ENCODE results near the gene PIGK.
"Not testable (repeated sequence)": the region's sequence is repeated elsewhere in the genome, so short reads cannot be mapped to it uniquely, and the experiment has no call there.

The PIGK gene

GRCh38 chr1:77219166-77219887 lies at the start of gene PIGK:
TSS of gene PIGK (minus strand) at chr1:77219430. CDS start at chr1:77219402, 28 bp downstream.
- DNase-seq (ENCODE audit: low read depth in 1 of 2, low spot score in 1 of 2): peak; percentile 69 to 74

- DNase-seq (ENCODE audit: low read depth in 1 of 2, low spot score in 1 of 2): no peak
These were observed 47.8 kb upstream of the PIGK start for GRCh38 chr1:77267035-77267434.

GRCh38 chr1:77265180-77265579 lies 46.0 kb upstream of the PIGK start:
- DNase-seq (ENCODE audit: low read depth in 1 of 2, low spot score in 1 of 2): no peak

- no peak for DNase-seq (ENCODE audit: low read depth in 1 of 2, low spot score in 1 of 2)
These were observed 44.5 kb upstream of the PIGK start for GRCh38 chr1:77263708-77264107.

- DNase-seq (ENCODE audit: low read depth in 1 of 2, low spot score in 1 of 2): no peak
These were observed 34.0 kb upstream of the PIGK start for GRCh38 chr1:77253211-77253610.

- no peak for DNase-seq (ENCODE audit: low read depth in 1 of 2, low spot score in 1 of 2)
These were observed 30.9 kb upstream of the PIGK start for GRCh38 chr1:77250126-77250525.

GRCh38 chr1:77245830-77246229 lies 26.6 kb upstream of the PIGK start:
- DNase-seq (ENCODE audit: low read depth in 1 of 2, low spot score in 1 of 2): no peak

GRCh38 chr1:77239311-77239710 lies 20.1 kb upstream of the PIGK start:
- no peak for DNase-seq (ENCODE audit: low read depth in 1 of 2, low spot score in 1 of 2)

GRCh38 chr1:77238462-77238861 lies 19.2 kb upstream of the PIGK start:
- no peak for DNase-seq (ENCODE audit: low read depth in 1 of 2, low spot score in 1 of 2)

- no peak for DNase-seq (ENCODE audit: low read depth in 1 of 2, low spot score in 1 of 2)
These were observed 15.7 kb upstream of the PIGK start for GRCh38 chr1:77234943-77235342.

- DNase-seq (ENCODE audit: low read depth in 1 of 2, low spot score in 1 of 2): no peak
These were observed 14.9 kb upstream of the PIGK start for GRCh38 chr1:77234096-77234495.

GRCh38 chr1:77232829-77233228 lies 13.6 kb upstream of the PIGK start:
- DNase-seq (ENCODE audit: low read depth in 1 of 2, low spot score in 1 of 2): no peak

GRCh38 chr1:77230051-77230450 lies 10.8 kb upstream of the PIGK start:
- no peak for DNase-seq (ENCODE audit: low read depth in 1 of 2, low spot score in 1 of 2)

GRCh38 chr1:77228836-77229235 lies 9.6 kb upstream of the PIGK start:
- DNase-seq (ENCODE audit: low read depth in 1 of 2, low spot score in 1 of 2): no peak

- no peak for DNase-seq (ENCODE audit: low read depth in 1 of 2, low spot score in 1 of 2)
These were observed 8.2 kb upstream of the PIGK start for GRCh38 chr1:77227381-77227780.

GRCh38 chr1:77222496-77222895 lies 3.3 kb upstream of the PIGK start:
- DNase-seq (ENCODE audit: low read depth in 1 of 2, low spot score in 1 of 2): no peak

- DNase-seq (ENCODE audit: low read depth in 1 of 2, low spot score in 1 of 2): no peak
These were observed 1.6 kb upstream of the PIGK start for GRCh38 chr1:77220687-77221463.

- DNase-seq (ENCODE audit: low read depth in 1 of 2, low spot score in 1 of 2): no peak
These were observed 609 bp downstream of the PIGK start for GRCh38 chr1:77218477-77219165.

- not testable (repeated sequence) for DNase-seq (ENCODE audit: low read depth in 1 of 2, low spot score in 1 of 2)
These were observed 15.2 kb downstream of the PIGK start for GRCh38 chr1:77204043-77204442.

GRCh38 chr1:77202751-77203150 lies 16.5 kb downstream of the PIGK start:
- DNase-seq (ENCODE audit: low read depth in 1 of 2, low spot score in 1 of 2): no peak

GRCh38 chr1:77200806-77201205 lies 18.4 kb downstream of the PIGK start:
- DNase-seq (ENCODE audit: low read depth in 1 of 2, low spot score in 1 of 2): no peak

- DNase-seq (ENCODE audit: low read depth in 1 of 2, low spot score in 1 of 2): no peak
These were observed 18.9 kb downstream of the PIGK start for GRCh38 chr1:77200293-77200692.

Measured in activated T-helper 1 cell treated with anti-CD3 and anti-CD28 coated beads, Interleukin-2, amount 50 U/mL, for 16 hours (primary cell).